22Rv1 (cell line): ENCODE results near the gene PRDX3.

ENCODE experiments used
- CTCF ChIP-seq: fragments of 450-650 bp; IDR thresholded peaks from 2 replicates; pipeline ENCODE4 v1.5.1; 2017; ENCODE audit warnings: mild to moderate bottlenecking
- ZFX ChIP-seq: fragments of 450-650 bp; IDR thresholded peaks from 2 replicates; pipeline ENCODE4 v1.6.1; 2017; ENCODE audit warnings: antibody characterized with exemption, borderline replicate concordance

GRCh38 chr10:119191881-119192280 is 13.3 kb upstream of the PRDX3 start:
- TF ChIP-seq CTCF (no peak), ZFX (no peak)
